Right lobe of liver (tissue), 4 donors: Measurements from ENCODE around the gene ZNF512B.

Experiments used
- POLR2A ChIP-seq: fragments of 450-650 bp; IDR thresholded peaks from one replicate; pipeline ENCODE4 v1.6.1; 2017; ENCODE audit warnings: antibody characterized with exemption, mild to moderate bottlenecking
- TF ChIP-seq, protein P1 (sequence below), 4 donors: fragments of 200-600 bp in 3 of 4; fragments of 450-650 bp in 1 of 4; IDR thresholded peaks; one replicate each; pipeline versions ENCODE4 v1.5.1 to v1.8.0; 2016 to 2022; ENCODE audit warnings: antibody characterized with exemption in 4 of 4, mild to moderate bottlenecking in 2 of 4
- donor health status: DM: no; HTN: no; CAD: no.
- donor health status: DM: no; HTN: no; CAD: no.
- donor health status: DM: no; HTN: yes; CAD: no.

DNA sequence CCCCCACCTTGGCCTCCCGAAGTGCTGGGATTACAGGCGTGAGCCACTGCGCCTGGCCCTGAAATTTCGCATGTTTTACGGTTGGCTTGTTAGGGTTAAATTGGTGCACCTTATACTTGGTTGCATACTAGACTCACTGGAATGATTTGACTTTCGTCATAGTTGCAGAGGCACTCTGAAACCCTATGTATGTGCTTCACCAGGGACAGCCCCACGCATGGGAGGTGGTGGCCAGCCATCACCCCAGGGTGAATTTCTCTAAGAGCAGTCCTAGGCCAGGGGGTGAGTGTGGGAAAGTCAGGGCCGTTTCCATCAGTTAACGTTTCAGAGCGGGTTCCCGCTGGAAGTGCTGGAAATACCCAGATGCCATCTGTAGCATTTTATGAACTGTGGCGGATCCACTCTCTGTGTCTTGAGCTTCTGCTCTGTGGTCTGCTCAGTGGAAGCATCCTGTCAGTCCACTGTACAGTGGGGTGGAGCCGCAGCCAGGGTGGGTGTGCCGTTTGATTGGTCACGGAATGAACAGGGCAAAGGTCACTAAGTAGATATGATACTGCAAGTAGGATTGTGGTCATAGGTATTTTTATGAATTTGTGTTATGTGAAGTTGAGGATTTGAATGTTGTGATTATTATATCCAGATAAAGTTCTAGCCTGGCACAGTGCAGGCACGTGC lies 61.6 kb downstream of the ZNF512B start:
- TF ChIP-seq, protein P1, sequence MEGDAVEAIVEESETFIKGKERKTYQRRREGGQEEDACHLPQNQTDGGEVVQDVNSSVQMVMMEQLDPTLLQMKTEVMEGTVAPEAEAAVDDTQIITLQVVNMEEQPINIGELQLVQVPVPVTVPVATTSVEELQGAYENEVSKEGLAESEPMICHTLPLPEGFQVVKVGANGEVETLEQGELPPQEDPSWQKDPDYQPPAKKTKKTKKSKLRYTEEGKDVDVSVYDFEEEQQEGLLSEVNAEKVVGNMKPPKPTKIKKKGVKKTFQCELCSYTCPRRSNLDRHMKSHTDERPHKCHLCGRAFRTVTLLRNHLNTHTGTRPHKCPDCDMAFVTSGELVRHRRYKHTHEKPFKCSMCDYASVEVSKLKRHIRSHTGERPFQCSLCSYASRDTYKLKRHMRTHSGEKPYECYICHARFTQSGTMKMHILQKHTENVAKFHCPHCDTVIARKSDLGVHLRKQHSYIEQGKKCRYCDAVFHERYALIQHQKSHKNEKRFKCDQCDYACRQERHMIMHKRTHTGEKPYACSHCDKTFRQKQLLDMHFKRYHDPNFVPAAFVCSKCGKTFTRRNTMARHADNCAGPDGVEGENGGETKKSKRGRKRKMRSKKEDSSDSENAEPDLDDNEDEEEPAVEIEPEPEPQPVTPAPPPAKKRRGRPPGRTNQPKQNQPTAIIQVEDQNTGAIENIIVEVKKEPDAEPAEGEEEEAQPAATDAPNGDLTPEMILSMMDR (IDR thresholded peaks at IDR 0.05) = no peak
- no peak for TF ChIP-seq POLR2A
